BLaER1 (cell line): ENCODE measurements around the gene TRPC6.

Source experiments
- H3K27ac ChIP-seq: shearing (Covaris generic); formaldehyde crosslinking; 2 replicates; pipeline ENCODE4 v1.8.1; 2022
- H3K27me3 ChIP-seq: shearing (Covaris generic); formaldehyde crosslinking; 2 replicates; pipeline ENCODE4 v1.8.1; 2022
- H3K36me3 ChIP-seq: shearing (Covaris generic); formaldehyde crosslinking; 2 replicates; pipeline ENCODE4 v1.8.1; 2022
- H3K4me1 ChIP-seq: shearing (Covaris generic); formaldehyde crosslinking; 2 replicates; pipeline ENCODE4 v1.8.1; 2022
- H3K4me2 ChIP-seq: shearing (Covaris generic); formaldehyde crosslinking; 2 replicates; pipeline ENCODE4 v1.8.1; 2022
- H3K4me3 ChIP-seq: shearing (Covaris generic); formaldehyde crosslinking; 2 replicates; pipeline ENCODE4 v1.8.1; 2022
- H3K9ac ChIP-seq: shearing (Covaris generic); formaldehyde crosslinking; 2 replicates; pipeline ENCODE4 v1.8.1; 2022
- H3K9me3 ChIP-seq: shearing (Covaris generic); formaldehyde crosslinking; 2 replicates; pipeline ENCODE4 v1.8.1; 2022
- H4K20me1 ChIP-seq: shearing (Covaris generic); formaldehyde crosslinking; 2 replicates; pipeline ENCODE4 v1.8.1; 2022
- Cebpa-rat ChIP-seq: shearing (Covaris generic); IDR thresholded peaks from 2 replicates; pipeline ENCODE4 v1.8.1; 2022

The TRPC6 gene

GRCh38 chr11:101428918-101429317, 154.9 kb downstream of the TRPC6 start:
- H3K27ac ChIP-seq, result no peak overlapping the region
- H3K27me3 ChIP-seq, result no peaks in the 10 kb centered on the region
- no peak overlapping the region for H3K4me3 ChIP-seq
- H3K4me1 ChIP-seq, result no peaks in the 10 kb centered on the region
- H3K36me3 ChIP-seq, result no peaks in the 10 kb centered on the region
- no peaks in the 10 kb centered on the region for H4K20me1 ChIP-seq
- TF ChIP-seq Cebpa-rat, result no peak
- H3K9me3 ChIP-seq, result peaks cover 12% of the 10 kb centered on the region
- no peak overlapping the region for H3K9ac ChIP-seq
- H3K4me2 ChIP-seq, result no peak overlapping the region

- Histone ChIP-seq H3K4me3 (no peak overlapping the region), H3K9ac (no peak overlapping the region), H3K4me1 (no peaks in the 10 kb centered on the region), H4K20me1 (no peaks in the 10 kb centered on the region), H3K27ac (no peak overlapping the region), H3K9me3 (no peaks in the 10 kb centered on the region), H3K36me3 (no peaks in the 10 kb centered on the region), H3K4me2 (no peak overlapping the region), H3K27me3 (no peaks in the 10 kb centered on the region)
- no peak for TF ChIP-seq Cebpa-rat
Observed at GRCh38 chr11:101407324-101407723, 176.5 kb downstream of the TRPC6 start.
